Astrocyte (in vitro differentiated cells and primary cell): Measurements from ENCODE around the gene RAB11B. TPM values are rescaled to one million over a fixed set of nuclear protein-coding genes. Genes with fewer than 3 reads are reported as not detected.
A peak's percentile ranks its signal among the peaks of the same experiment; 100 is the strongest.
"Not testable (repeated sequence)": the region's sequence is repeated elsewhere in the genome, so short reads cannot be mapped to it uniquely, and the experiment has no call there.

ENCODE experiments used
- DNase-seq: peaks from one replicate; pipeline ENCODE4 v3.0.0-alpha.2; 2010; ENCODE audit warnings: low read depth
- FAIRE-seq: peaks from 2 replicates; lab custom pipeline; 2011; peaks lifted over from hg19 to GRCh38; lab: Jason Lieb, UNC
- H2AFZ ChIP-seq: 2 replicates; pipeline ENCODE4 v1.6.0; 2012; ENCODE audit warnings: low read depth, low read length, inconsistent platforms
- H3K27ac ChIP-seq: 2 replicates; pipeline ENCODE4 v1.5.1; 2011; ENCODE audit warnings: low read depth, low read length, inconsistent platforms
- H3K27me3 ChIP-seq: 2 replicates; pipeline ENCODE4 v1.6.0; 2011; ENCODE audit warnings: low read length, inconsistent platforms; ENCODE audit not compliant: insufficient read depth
- H3K36me3 ChIP-seq: 2 replicates; pipeline ENCODE4 v1.5.1; 2011; ENCODE audit warnings: low read length, inconsistent platforms; ENCODE audit not compliant: insufficient read depth
- H3K4me1 ChIP-seq: 2 replicates; pipeline ENCODE4 v1.5.1; 2011; ENCODE audit warnings: low read length, inconsistent platforms; ENCODE audit not compliant: insufficient read depth
- H3K4me2 ChIP-seq: 2 replicates; pipeline ENCODE4 v1.6.0; 2012; ENCODE audit warnings: low read length, inconsistent platforms
- H3K4me3 ChIP-seq: 2 replicates; pipeline ENCODE4 v1.5.1; 2011; ENCODE audit warnings: low read depth, mild to moderate bottlenecking, low read length, inconsistent platforms; ENCODE audit not compliant: insufficient read depth
- H3K79me2 ChIP-seq: 2 replicates; pipeline ENCODE4 v1.6.0; 2012; ENCODE audit warnings: mild to moderate bottlenecking, low read length, inconsistent platforms; ENCODE audit not compliant: insufficient read depth
- H3K9ac ChIP-seq: 2 replicates; pipeline ENCODE4 v1.6.0; 2012; ENCODE audit warnings: mild to moderate bottlenecking, low read length, inconsistent platforms
- H3K9me3 ChIP-seq: 2 replicates; pipeline ENCODE4 v1.5.1; 2012; ENCODE audit warnings: low read depth, mild to moderate bottlenecking, low read length, inconsistent platforms; ENCODE audit not compliant: insufficient read depth
- H4K20me1 ChIP-seq: 2 replicates; pipeline ENCODE4 v1.6.0; 2012; ENCODE audit warnings: low read length, inconsistent platforms; ENCODE audit not compliant: insufficient read depth
- H3K27ac Mint-ChIP-seq: one replicate; pipeline ENCODE4 v1.8.0; 2021; ENCODE audit warnings: mild to moderate bottlenecking, mixed read lengths; ENCODE audit not compliant: unreplicated experiment
- H3K27me3 Mint-ChIP-seq: one replicate; pipeline ENCODE4 v1.8.0; 2021; ENCODE audit warnings: low read depth, mixed read lengths; ENCODE audit not compliant: unreplicated experiment
- H3K36me3 Mint-ChIP-seq: one replicate; pipeline ENCODE4 v1.8.0; 2021; ENCODE audit warnings: low read depth, mixed read lengths; ENCODE audit not compliant: unreplicated experiment
- H3K4me1 Mint-ChIP-seq: one replicate; pipeline ENCODE4 v1.8.0; 2021; ENCODE audit warnings: low read depth, mixed read lengths; ENCODE audit not compliant: unreplicated experiment
- H3K4me3 Mint-ChIP-seq: one replicate; pipeline ENCODE4 v1.8.0; 2021; ENCODE audit warnings: mild to moderate bottlenecking, moderate library complexity, mixed read lengths; ENCODE audit not compliant: unreplicated experiment
- H3K9me3 Mint-ChIP-seq: one replicate; pipeline ENCODE4 v1.8.0; 2021; ENCODE audit warnings: mild to moderate bottlenecking, mixed read lengths; ENCODE audit not compliant: unreplicated experiment
- CTCF ChIP-seq: IDR thresholded peaks from 2 replicates; pipeline ENCODE4 v1.5.1; 2011; ENCODE audit warnings: low read depth, mild to moderate bottlenecking, inconsistent platforms, low read length, moderate library complexity; ENCODE audit not compliant: insufficient read depth
- EZH2 ChIP-seq: IDR thresholded peaks from 2 replicates; pipeline ENCODE4 v1.6.1; 2012; ENCODE audit warnings: mild to moderate bottlenecking, low read length, inconsistent platforms; ENCODE audit not compliant: insufficient read depth
- total RNA-seq: library from RNA; stranded (reverse); gene quantifications from 2 replicates; pipeline ENCODE4 v1.2.1, GENCODE V29; 2021

Gene RAB11B
- total RNA-seq, 1 donor from 2014 or later, result 85.2 TPM

GRCh38 chr19:8352134-8352827 lies 37.9 kb upstream of the RAB11B start:
- H3K9me3 Mint-ChIP-seq, result peaks cover 6% of the 10 kb centered on the region
- FAIRE-seq (no peak), DNase-seq (no peak)
- no peaks in the 10 kb centered on the region for H3K79me2 ChIP-seq
- H3K4me3 Mint-ChIP-seq, result no peak overlapping the region
- peaks cover 4% of the 10 kb centered on the region for H3K27me3 Mint-ChIP-seq
- H3K27ac ChIP-seq, result no peak overlapping the region
- no peaks in the 10 kb centered on the region for H3K36me3 Mint-ChIP-seq
- peaks cover 24% of the 10 kb centered on the region for H3K4me1 ChIP-seq
- H3K36me3 ChIP-seq, result no peaks in the 10 kb centered on the region
- no peaks in the 10 kb centered on the region for H4K20me1 ChIP-seq
- H3K9me3 ChIP-seq, result no peaks in the 10 kb centered on the region
- TF ChIP-seq EZH2 (no peak), CTCF (no peak)
- peaks cover 19% of the 10 kb centered on the region for H3K4me1 Mint-ChIP-seq
- peak overlapping the region; percentile 63 for H3K4me2 ChIP-seq
- peak overlapping the region; percentile 13 for H2AFZ ChIP-seq
- H3K9ac ChIP-seq, result no peak overlapping the region
- H3K27ac Mint-ChIP-seq, result peak overlapping the region; percentile 12
- H3K27me3 ChIP-seq, result peaks cover 9% of the 10 kb centered on the region
- H3K4me3 ChIP-seq, result no peak overlapping the region

GRCh38 chr19:8352845-8353244 lies 37.3 kb upstream of the RAB11B start:
- not testable (repeated sequence) for H3K4me3 Mint-ChIP-seq
- H3K4me1 Mint-ChIP-seq, result peaks cover 17% of the 10 kb centered on the region

GRCh38 chr19:8355631-8356402 lies 34.3 kb upstream of the RAB11B start:
- DNase-seq (peak; percentile 96), FAIRE-seq (peak; percentile 98)
- Mint-ChIP-seq H3K27ac (peak overlapping the region; percentile 96), H3K9me3 (peaks cover 6% of the 10 kb centered on the region), H3K27me3 (peaks cover under 1% of the 10 kb centered on the region), H3K36me3 (no peaks in the 10 kb centered on the region), H3K4me3 (peak overlapping the region; percentile 43), H3K4me1 (peaks cover 16% of the 10 kb centered on the region)
- H2AFZ ChIP-seq, result no peak overlapping the region
- H3K9me3 ChIP-seq, result no peaks in the 10 kb centered on the region
- H3K79me2 ChIP-seq, result no peaks in the 10 kb centered on the region
- TF ChIP-seq EZH2, result no peak
- no peak for TF ChIP-seq CTCF
- H3K9ac ChIP-seq, result peak overlapping the region; percentile 12
- H3K4me1 ChIP-seq, result peaks cover 24% of the 10 kb centered on the region
- peak overlapping the region; percentile 63 for H3K4me2 ChIP-seq
- H3K36me3 ChIP-seq, result no peaks in the 10 kb centered on the region
- peaks cover 3% of the 10 kb centered on the region for H3K27me3 ChIP-seq
- H3K27ac ChIP-seq, result peak overlapping the region; percentile 53
- H3K4me3 ChIP-seq, result no peak overlapping the region
- H4K20me1 ChIP-seq, result no peaks in the 10 kb centered on the region

More at GRCh38 chr19:8352845-8353244, 37.3 kb upstream of the RAB11B start:
- not testable (repeated sequence) for H3K36me3 ChIP-seq, H3K9ac ChIP-seq, H3K4me3 ChIP-seq, H3K27me3 ChIP-seq, H4K20me1 ChIP-seq, H3K27ac Mint-ChIP-seq, DNase-seq, H3K27ac ChIP-seq, H3K79me2 ChIP-seq, H3K27me3 Mint-ChIP-seq, H3K9me3 ChIP-seq, H3K9me3 Mint-ChIP-seq, H3K36me3 Mint-ChIP-seq, FAIRE-seq
- H3K4me1 ChIP-seq, result peaks cover 24% of the 10 kb centered on the region
- peak overlapping the region; percentile 63 for H3K4me2 ChIP-seq
- peak overlapping the region; percentile 13 for H2AFZ ChIP-seq
